Tibial artery (tissue), 4 donors: ENCODE results near the gene KIF16B.

Experiments
- DNase-seq, 2 donors: peaks; one replicate each; pipeline ENCODE4 v3.0.0-alpha.2; 2019
- H3K27ac ChIP-seq, 2 donors: fragments of 200-600 bp; sonication (generic) in 1 of 2; 1 replicate in 1 of 2; 2 replicates in 1 of 2; pipeline ENCODE4 v1.5.1; 2018 to 2019; ENCODE audit warnings: mild to moderate bottlenecking in 1 of 2
- H3K27me3 ChIP-seq, 2 donors: fragments of 200-600 bp; sonication (generic) in 1 of 2; one replicate each; pipeline versions ENCODE4 v1.5.1 to v1.6.0; 2016 to 2019
- H3K36me3 ChIP-seq, 3 donors: fragments of 200-600 bp; sonication (generic) in 2 of 3; one replicate each; pipeline ENCODE4 v1.5.1; 2016 to 2019; ENCODE audit warnings: mild to moderate bottlenecking in 2 of 3
- H3K4me1 ChIP-seq, 4 donors: fragments of 200-600 bp; sonication (generic) in 2 of 4; 1 replicate in 3 of 4; 2 replicates in 1 of 4; pipeline ENCODE4 v1.5.1; 2016 to 2019
- H3K4me3 ChIP-seq, 2 donors: fragments of 200-600 bp; sonication (generic) in 1 of 2; 1 replicate in 1 of 2; 2 replicates in 1 of 2; pipeline ENCODE4 v1.5.1; 2018 to 2019; ENCODE audit warnings: mild to moderate bottlenecking in 2 of 2
- H3K9me3 ChIP-seq, 3 donors: fragments of 200-600 bp; sonication (generic) in 1 of 3; one replicate each; pipeline ENCODE4 v1.5.1; 2016 to 2019
- intact Hi-C: fragments of 100-400 bp; cut with DNase I; formaldehyde crosslinking; loops from one replicate; pipeline ENCODE4 v1.15.0; 2023; ENCODE audit warnings: low total_unique reads
- TF ChIP-seq, protein P1 (sequence below), 2 experiments: fragments of 200-600 bp in 1 of 2; fragments of 450-650 bp in 1 of 2; IDR thresholded peaks; one replicate each; pipeline ENCODE4 v1.5.1; 2017 to 2019; ENCODE audit warnings: antibody characterized with exemption in 2 of 2, mild to moderate bottlenecking in 1 of 2, moderate library complexity in 1 of 2

The KIF16B gene

DNA sequence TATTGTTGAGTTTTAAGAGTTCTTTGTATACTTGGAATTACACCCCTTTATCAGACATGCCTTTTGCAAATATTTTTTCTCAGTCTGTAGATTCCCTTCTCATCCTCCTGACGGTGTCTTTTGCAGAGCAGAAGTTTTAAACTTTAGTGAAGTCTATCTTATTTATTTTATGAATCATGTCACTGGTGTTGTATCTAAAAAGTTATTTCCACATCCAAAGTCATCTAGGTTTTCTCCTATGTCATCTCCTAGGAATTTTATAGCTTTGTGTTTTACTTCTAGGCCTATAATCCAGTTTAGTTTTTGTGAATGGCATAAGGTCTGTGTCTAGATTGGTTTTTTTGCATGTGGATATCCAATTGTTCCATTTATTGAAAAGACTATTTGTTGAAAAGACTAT is 271.3 kb downstream of the KIF16B start:
- H3K9me3 ChIP-seq, result peaks cover 0 to 27% (median 10%) of the 10 kb centered on the region in 3 donors
- H3K36me3 ChIP-seq, result peaks cover 0 to 29% (median 21%) of the 10 kb centered on the region in 3 donors
- no peak overlapping the region for H3K27ac ChIP-seq
- no peak for DNase-seq
- H3K4me1 ChIP-seq, result no peaks in the 10 kb centered on the region
- H3K27me3 ChIP-seq, result no peaks in the 10 kb centered on the region
- intact Hi-C loops, result no loop called here
- TF ChIP-seq, protein P1, sequence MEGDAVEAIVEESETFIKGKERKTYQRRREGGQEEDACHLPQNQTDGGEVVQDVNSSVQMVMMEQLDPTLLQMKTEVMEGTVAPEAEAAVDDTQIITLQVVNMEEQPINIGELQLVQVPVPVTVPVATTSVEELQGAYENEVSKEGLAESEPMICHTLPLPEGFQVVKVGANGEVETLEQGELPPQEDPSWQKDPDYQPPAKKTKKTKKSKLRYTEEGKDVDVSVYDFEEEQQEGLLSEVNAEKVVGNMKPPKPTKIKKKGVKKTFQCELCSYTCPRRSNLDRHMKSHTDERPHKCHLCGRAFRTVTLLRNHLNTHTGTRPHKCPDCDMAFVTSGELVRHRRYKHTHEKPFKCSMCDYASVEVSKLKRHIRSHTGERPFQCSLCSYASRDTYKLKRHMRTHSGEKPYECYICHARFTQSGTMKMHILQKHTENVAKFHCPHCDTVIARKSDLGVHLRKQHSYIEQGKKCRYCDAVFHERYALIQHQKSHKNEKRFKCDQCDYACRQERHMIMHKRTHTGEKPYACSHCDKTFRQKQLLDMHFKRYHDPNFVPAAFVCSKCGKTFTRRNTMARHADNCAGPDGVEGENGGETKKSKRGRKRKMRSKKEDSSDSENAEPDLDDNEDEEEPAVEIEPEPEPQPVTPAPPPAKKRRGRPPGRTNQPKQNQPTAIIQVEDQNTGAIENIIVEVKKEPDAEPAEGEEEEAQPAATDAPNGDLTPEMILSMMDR (IDR thresholded peaks at IDR 0.05), result no peak
- no peak overlapping the region for H3K4me3 ChIP-seq

DNA sequence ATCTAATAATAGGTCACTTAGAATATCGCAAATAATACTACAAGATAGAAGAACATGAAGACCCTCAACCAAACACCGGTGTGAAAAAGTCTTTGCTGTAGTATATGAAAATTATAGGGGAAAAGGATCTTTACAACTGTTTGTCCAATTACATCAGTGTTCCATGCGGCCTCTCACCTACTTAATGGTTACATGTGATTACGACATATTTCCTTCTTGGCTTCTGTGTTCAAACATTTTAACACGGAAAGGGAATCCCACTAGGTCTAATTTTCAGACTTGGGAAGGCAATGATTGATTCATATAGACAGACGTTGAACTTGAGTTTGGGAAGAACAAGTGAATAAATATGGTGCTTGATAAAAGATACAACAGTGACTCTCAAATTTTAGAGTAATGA is 273.4 kb downstream of the KIF16B start:
- H3K27me3 ChIP-seq, result no peaks in the 10 kb centered on the region
- H3K4me3 ChIP-seq, result no peak overlapping the region
- intact Hi-C loops, result no loop called here
- H3K4me1 ChIP-seq, result no peaks in the 10 kb centered on the region
- DNase-seq, result no peak
- TF ChIP-seq, protein P1 (IDR thresholded peaks at IDR 0.05), result no peak
- H3K36me3 ChIP-seq, result peaks cover 0 to 27% (median 23%) of the 10 kb centered on the region in 3 donors
- no peak overlapping the region for H3K27ac ChIP-seq
- peaks cover 0 to 27% (median 10%) of the 10 kb centered on the region in 3 donors for H3K9me3 ChIP-seq

DNA sequence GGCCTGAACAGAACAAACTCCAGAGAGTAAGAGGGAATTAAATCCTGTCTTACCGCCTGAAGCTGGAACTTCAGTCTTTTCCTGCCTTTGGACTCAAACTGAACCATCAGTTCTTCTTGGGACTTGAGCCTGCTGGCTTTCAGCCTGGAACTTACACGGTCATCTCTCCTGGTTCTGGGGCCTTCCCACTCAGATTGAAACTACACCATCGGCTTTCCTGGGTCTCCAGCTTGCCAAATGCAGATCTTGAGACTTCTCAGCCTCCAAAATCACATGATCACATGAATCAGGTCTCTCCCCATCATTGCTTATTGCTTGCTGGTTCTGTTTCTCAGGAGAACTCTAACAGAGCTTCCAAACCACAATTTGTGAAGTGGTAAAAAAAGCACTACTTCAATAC is 276.3 kb downstream of the KIF16B start:
- DNase-seq, result no peak
- TF ChIP-seq, protein P1 (IDR thresholded peaks at IDR 0.05), result no peak
- no peaks in the 10 kb centered on the region for H3K4me1 ChIP-seq

DNA sequence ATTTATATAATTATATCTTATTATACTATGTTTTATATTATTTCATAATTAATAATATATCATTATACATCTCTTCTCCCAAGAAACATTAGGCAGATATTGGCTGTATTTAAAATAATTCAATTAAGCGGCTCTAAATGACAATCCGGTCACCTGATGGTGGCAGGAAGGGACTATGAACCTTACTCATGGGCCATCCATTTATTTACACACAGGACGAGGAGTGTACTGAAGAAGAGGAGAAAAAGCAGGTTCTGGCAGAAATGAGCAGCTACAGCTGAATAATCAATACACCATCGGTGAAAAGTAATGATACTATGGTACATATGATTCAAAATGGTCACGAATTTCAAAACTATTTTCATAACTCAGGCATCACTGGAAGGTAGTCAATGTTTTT is 277.7 kb downstream of the KIF16B start:
- no peak overlapping the region for H3K27ac ChIP-seq
- intact Hi-C loops, result no loop called here
- peaks cover 5 to 12% (median 11%) of the 10 kb centered on the region in 3 donors for H3K36me3 ChIP-seq
- no peaks in the 10 kb centered on the region for H3K9me3 ChIP-seq
- TF ChIP-seq, protein P1 (IDR thresholded peaks at IDR 0.05), result no peak
- H3K4me3 ChIP-seq, result no peak overlapping the region
- H3K4me1 ChIP-seq, result no peaks in the 10 kb centered on the region
- no peak for DNase-seq
- H3K27me3 ChIP-seq, result no peaks in the 10 kb centered on the region

More for the DNA sequence above, 276.3 kb downstream of the KIF16B start:
- H3K36me3 ChIP-seq, result peaks cover 5 to 14% (median 11%) of the 10 kb centered on the region in 3 donors
- H3K27ac ChIP-seq, result no peak overlapping the region
- H3K27me3 ChIP-seq, result no peaks in the 10 kb centered on the region
- H3K4me3 ChIP-seq, result no peak overlapping the region
- H3K9me3 ChIP-seq, result peaks cover 0 to 5% (median 0%) of the 10 kb centered on the region in 3 donors
- intact Hi-C loops, result no loop called here

DNA sequence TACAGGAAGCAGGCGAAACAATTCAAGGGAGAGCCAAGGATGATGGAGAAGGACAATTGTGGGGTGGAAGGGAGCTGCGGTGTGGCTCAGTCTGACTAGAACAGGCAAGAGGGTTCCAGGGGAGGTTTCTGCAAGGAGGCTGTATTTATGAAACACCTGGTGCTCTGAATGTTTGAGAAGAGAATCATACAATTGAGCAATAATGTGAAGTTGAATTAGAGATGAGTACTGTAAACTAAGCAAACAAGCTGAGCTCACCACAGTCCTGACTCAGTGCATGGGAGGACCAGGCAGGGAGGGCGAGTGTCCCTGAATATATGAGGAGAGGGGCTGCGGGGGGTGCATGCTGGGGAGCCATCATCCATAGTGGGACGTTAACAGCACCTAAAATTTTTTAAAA is 279.7 kb downstream of the KIF16B start:
- H3K27me3 ChIP-seq, result no peaks in the 10 kb centered on the region
- peaks cover 5 to 17% (median 12%) of the 10 kb centered on the region in 3 donors for H3K36me3 ChIP-seq
- DNase-seq, result no peak
- H3K4me1 ChIP-seq, result no peaks in the 10 kb centered on the region
- intact Hi-C loops, result no loop called here
- H3K9me3 ChIP-seq, result no peaks in the 10 kb centered on the region
- no peak overlapping the region for H3K27ac ChIP-seq
- H3K4me3 ChIP-seq, result no peak overlapping the region
- TF ChIP-seq, protein P1 (IDR thresholded peaks at IDR 0.05), result no peak
